ENCODE data around the gene CHRNB4.

The CHRNB4 gene

GRCh38 chr15:78675617-78676360, 34.8 kb upstream of the CHRNB4 start:
- Mint-ChIP-seq H3K27ac (no peak overlapping the region), H3K4me1 (ENCODE audit: low read depth) (no peaks in the 10 kb centered on the region), H3K27me3 (ENCODE audit: low read depth) (no peaks in the 10 kb centered on the region), H3K36me3 (ENCODE audit: low read depth) (no peaks in the 10 kb centered on the region), H3K9me3 (no peaks in the 10 kb centered on the region), H3K4me3 (no peak overlapping the region)
- no peak for DNase-seq (ENCODE audit: low spot score)

- H3K4me3 Mint-ChIP-seq = no peak overlapping the region
- H3K4me1 Mint-ChIP-seq (ENCODE audit: low read depth) = no peaks in the 10 kb centered on the region
- H3K36me3 Mint-ChIP-seq (ENCODE audit: low read depth) = no peaks in the 10 kb centered on the region
- DNase-seq (ENCODE audit: low spot score) = no peak
- no peak overlapping the region for H3K27ac Mint-ChIP-seq
- H3K9me3 Mint-ChIP-seq = no peaks in the 10 kb centered on the region
- H3K27me3 Mint-ChIP-seq (ENCODE audit: low read depth) = no peaks in the 10 kb centered on the region
Observed at GRCh38 chr15:78675206-78675605, 34.2 kb upstream of the CHRNB4 start.

GRCh38 chr15:78673917-78674444, 33.0 kb upstream of the CHRNB4 start:
- H3K9me3 Mint-ChIP-seq = no peaks in the 10 kb centered on the region
- no peaks in the 10 kb centered on the region for H3K36me3 Mint-ChIP-seq (ENCODE audit: low read depth)
- H3K27me3 Mint-ChIP-seq (ENCODE audit: low read depth) = no peaks in the 10 kb centered on the region
- H3K4me3 Mint-ChIP-seq = no peak overlapping the region
- no peak for DNase-seq (ENCODE audit: low spot score)
- H3K27ac Mint-ChIP-seq = no peak overlapping the region
- H3K4me1 Mint-ChIP-seq (ENCODE audit: low read depth) = no peaks in the 10 kb centered on the region

- no peak overlapping the region for H3K4me3 Mint-ChIP-seq
- H3K27ac Mint-ChIP-seq = no peak overlapping the region
- H3K4me1 Mint-ChIP-seq (ENCODE audit: low read depth) = no peaks in the 10 kb centered on the region
- no peaks in the 10 kb centered on the region for H3K27me3 Mint-ChIP-seq (ENCODE audit: low read depth)
- H3K36me3 Mint-ChIP-seq (ENCODE audit: low read depth) = no peaks in the 10 kb centered on the region
- no peaks in the 10 kb centered on the region for H3K9me3 Mint-ChIP-seq
- DNase-seq (ENCODE audit: low spot score) = no peak
Observed at GRCh38 chr15:78673476-78673875, 32.5 kb upstream of the CHRNB4 start.

- H3K4me3 Mint-ChIP-seq = no peak overlapping the region
- H3K27me3 Mint-ChIP-seq (ENCODE audit: low read depth) = no peaks in the 10 kb centered on the region
- H3K4me1 Mint-ChIP-seq (ENCODE audit: low read depth) = no peaks in the 10 kb centered on the region
- H3K9me3 Mint-ChIP-seq = no peaks in the 10 kb centered on the region
- no peaks in the 10 kb centered on the region for H3K36me3 Mint-ChIP-seq (ENCODE audit: low read depth)
- H3K27ac Mint-ChIP-seq = no peak overlapping the region
- DNase-seq (ENCODE audit: low spot score) = no peak
Observed at GRCh38 chr15:78672285-78673014, 31.4 kb upstream of the CHRNB4 start.

- Mint-ChIP-seq H3K4me3 (no peak overlapping the region), H3K36me3 (ENCODE audit: low read depth) (no peaks in the 10 kb centered on the region), H3K27me3 (ENCODE audit: low read depth) (no peaks in the 10 kb centered on the region), H3K9me3 (no peaks in the 10 kb centered on the region), H3K27ac (no peak overlapping the region), H3K4me1 (ENCODE audit: low read depth) (no peaks in the 10 kb centered on the region)
- DNase-seq (ENCODE audit: low spot score) = no peak
Observed at GRCh38 chr15:78671626-78672211, 30.7 kb upstream of the CHRNB4 start.

- no peaks in the 10 kb centered on the region for H3K4me1 Mint-ChIP-seq (ENCODE audit: low read depth)
- no peak for DNase-seq (ENCODE audit: low spot score)
- H3K4me3 Mint-ChIP-seq = no peak overlapping the region
- H3K36me3 Mint-ChIP-seq (ENCODE audit: low read depth) = no peaks in the 10 kb centered on the region
- H3K9me3 Mint-ChIP-seq = no peaks in the 10 kb centered on the region
- peaks cover 2% of the 10 kb centered on the region for H3K27me3 Mint-ChIP-seq (ENCODE audit: low read depth)
- no peak overlapping the region for H3K27ac Mint-ChIP-seq
Observed at GRCh38 chr15:78668987-78669386, 28.0 kb upstream of the CHRNB4 start.

- H3K36me3 Mint-ChIP-seq (ENCODE audit: low read depth) = no peaks in the 10 kb centered on the region
- no peak overlapping the region for H3K4me3 Mint-ChIP-seq
- H3K27ac Mint-ChIP-seq = no peak overlapping the region
- H3K9me3 Mint-ChIP-seq = no peaks in the 10 kb centered on the region
- H3K4me1 Mint-ChIP-seq (ENCODE audit: low read depth) = no peaks in the 10 kb centered on the region
- DNase-seq (ENCODE audit: low spot score) = no peak
- peaks cover 2% of the 10 kb centered on the region for H3K27me3 Mint-ChIP-seq (ENCODE audit: low read depth)
Observed at GRCh38 chr15:78667578-78668236, 26.7 kb upstream of the CHRNB4 start.

GRCh38 chr15:78666010-78666409, 25.0 kb upstream of the CHRNB4 start:
- Mint-ChIP-seq H3K9me3 (no peaks in the 10 kb centered on the region), H3K4me3 (no peak overlapping the region), H3K27ac (no peak overlapping the region), H3K36me3 (ENCODE audit: low read depth) (no peaks in the 10 kb centered on the region), H3K27me3 (ENCODE audit: low read depth) (peaks cover 2% of the 10 kb centered on the region), H3K4me1 (ENCODE audit: low read depth) (no peaks in the 10 kb centered on the region)
- no peak for DNase-seq (ENCODE audit: low spot score)

- no peak for DNase-seq (ENCODE audit: low spot score)
- no peaks in the 10 kb centered on the region for H3K36me3 Mint-ChIP-seq (ENCODE audit: low read depth)
- H3K9me3 Mint-ChIP-seq = no peaks in the 10 kb centered on the region
- no peak overlapping the region for H3K4me3 Mint-ChIP-seq
- H3K27me3 Mint-ChIP-seq (ENCODE audit: low read depth) = peaks cover 2% of the 10 kb centered on the region
- H3K27ac Mint-ChIP-seq = no peak overlapping the region
- no peaks in the 10 kb centered on the region for H3K4me1 Mint-ChIP-seq (ENCODE audit: low read depth)
Observed at GRCh38 chr15:78663703-78664102, 22.7 kb upstream of the CHRNB4 start.

- DNase-seq (ENCODE audit: low spot score) = no peak
- Mint-ChIP-seq H3K4me3 (no peak overlapping the region), H3K27ac (no peak overlapping the region), H3K36me3 (ENCODE audit: low read depth) (no peaks in the 10 kb centered on the region), H3K27me3 (ENCODE audit: low read depth) (peaks cover 5% of the 10 kb centered on the region), H3K4me1 (ENCODE audit: low read depth) (no peaks in the 10 kb centered on the region), H3K9me3 (no peaks in the 10 kb centered on the region)
Observed at GRCh38 chr15:78662028-78662427, 21.0 kb upstream of the CHRNB4 start.

- H3K36me3 Mint-ChIP-seq (ENCODE audit: low read depth) = no peaks in the 10 kb centered on the region
- H3K27me3 Mint-ChIP-seq (ENCODE audit: low read depth) = peaks cover 5% of the 10 kb centered on the region
- no peak for DNase-seq (ENCODE audit: low spot score)
- no peaks in the 10 kb centered on the region for H3K4me1 Mint-ChIP-seq (ENCODE audit: low read depth)
- no peak overlapping the region for H3K27ac Mint-ChIP-seq
- H3K4me3 Mint-ChIP-seq = no peak overlapping the region
- no peaks in the 10 kb centered on the region for H3K9me3 Mint-ChIP-seq
Observed at GRCh38 chr15:78661001-78661400, 20.0 kb upstream of the CHRNB4 start.

GRCh38 chr15:78660584-78660983, 19.6 kb upstream of the CHRNB4 start:
- Mint-ChIP-seq H3K9me3 (no peaks in the 10 kb centered on the region), H3K4me3 (no peak overlapping the region), H3K4me1 (ENCODE audit: low read depth) (no peaks in the 10 kb centered on the region), H3K27ac (no peak overlapping the region), H3K27me3 (ENCODE audit: low read depth) (peaks cover 4% of the 10 kb centered on the region), H3K36me3 (ENCODE audit: low read depth) (no peaks in the 10 kb centered on the region)
- no peak for DNase-seq (ENCODE audit: low spot score)

GRCh38 chr15:78658823-78659222, 17.8 kb upstream of the CHRNB4 start:
- DNase-seq (ENCODE audit: low spot score) = no peak
- Mint-ChIP-seq H3K9me3 (no peaks in the 10 kb centered on the region), H3K36me3 (ENCODE audit: low read depth) (no peaks in the 10 kb centered on the region), H3K4me3 (no peak overlapping the region), H3K27ac (no peak overlapping the region), H3K4me1 (ENCODE audit: low read depth) (no peaks in the 10 kb centered on the region), H3K27me3 (ENCODE audit: low read depth) (peaks cover 6% of the 10 kb centered on the region)

Data from T-helper 2 cell treated with Interferon-gamma antibody and Interleukin-4, amounts not matched to agents 5 μg/mL and 100 μg/mL, for 36 hours (primary cell).